ENCODE data around the gene SUMO2.
"Not testable (repeated sequence)": the region's sequence is repeated elsewhere in the genome, so short reads cannot be mapped to it uniquely, and the experiment has no call there.

The SUMO2 gene

GRCh38 chr17:75182569-75183436 is at the start of gene SUMO2:
Gene SUMO2, minus strand, starts transcription at chr17:75182959. Its CDS starts 125 bp downstream, at chr17:75182834.
- DNase-seq (ENCODE audit: low spot score), result peak; percentile 95

GRCh38 chr17:75231741-75232464 is 49.1 kb upstream of the SUMO2 start:
- DNase-seq (ENCODE audit: low spot score), result no peak

- DNase-seq (ENCODE audit: low spot score), result no peak
Observed at GRCh38 chr17:75231071-75231470, 48.3 kb upstream of the SUMO2 start.

GRCh38 chr17:75228847-75229246 is 46.1 kb upstream of the SUMO2 start:
- DNase-seq (ENCODE audit: low spot score), result no peak

GRCh38 chr17:75228305-75228704 is 45.5 kb upstream of the SUMO2 start:
- DNase-seq (ENCODE audit: low spot score), result no peak

GRCh38 chr17:75227729-75228128 is 45.0 kb upstream of the SUMO2 start:
- no peak for DNase-seq (ENCODE audit: low spot score)

GRCh38 chr17:75225016-75225415 is 42.3 kb upstream of the SUMO2 start:
- no peak for DNase-seq (ENCODE audit: low spot score)

GRCh38 chr17:75219815-75220214 is 37.1 kb upstream of the SUMO2 start:
- no peak for DNase-seq (ENCODE audit: low spot score)

GRCh38 chr17:75218131-75218530 is 35.4 kb upstream of the SUMO2 start:
- no peak for DNase-seq (ENCODE audit: low spot score)

GRCh38 chr17:75209061-75209460 is 26.3 kb upstream of the SUMO2 start:
- no peak for DNase-seq (ENCODE audit: low spot score)

- no peak for DNase-seq (ENCODE audit: low spot score)
Observed at GRCh38 chr17:75208161-75208560, 25.4 kb upstream of the SUMO2 start.

GRCh38 chr17:75207760-75208159 is 25.0 kb upstream of the SUMO2 start:
- no peak for DNase-seq (ENCODE audit: low spot score)

- DNase-seq (ENCODE audit: low spot score), result not testable (repeated sequence)
Observed at GRCh38 chr17:75207050-75207407, 24.3 kb upstream of the SUMO2 start.

GRCh38 chr17:75205793-75206163 is 23.0 kb upstream of the SUMO2 start:
- no peak for DNase-seq (ENCODE audit: low spot score)

GRCh38 chr17:75205037-75205792 is 22.5 kb upstream of the SUMO2 start, which contains the start of gene NUP85:
Gene NUP85, plus strand, starts transcription at chr17:75205679. Its CDS starts 83 bp downstream, at chr17:75205762.
- peak; percentile 96 for DNase-seq (ENCODE audit: low spot score)

GRCh38 chr17:75199886-75200618 is 17.3 kb upstream of the SUMO2 start:
- DNase-seq (ENCODE audit: low spot score), result no peak

GRCh38 chr17:75194879-75195278 is 12.1 kb upstream of the SUMO2 start:
- DNase-seq (ENCODE audit: low spot score), result peak; percentile 98

- peak; percentile 75 for DNase-seq (ENCODE audit: low spot score)
Observed at GRCh38 chr17:75191584-75191983, 8.8 kb upstream of the SUMO2 start.

- no peak for DNase-seq (ENCODE audit: low spot score)
Observed at GRCh38 chr17:75188614-75189013, 5.9 kb upstream of the SUMO2 start.

GRCh38 chr17:75183999-75184884 is 1.5 kb upstream of the SUMO2 start:
- no peak for DNase-seq (ENCODE audit: low spot score)

- no peak for DNase-seq (ENCODE audit: low spot score)
Observed at GRCh38 chr17:75182319-75182568, 515 bp downstream of the SUMO2 start.

All from kidney tubule cell (primary cell).